Measurements from ENCODE around the gene TEX38. TPM values are rescaled to one million over a fixed set of nuclear protein-coding genes. Genes with fewer than 3 reads are reported as not detected.

TEX38 gene
- total and polyA plus RNA-seq, 2 of the 13 experiments (the other 11 are each of a cell fraction or from before 2014, with no cell fraction given): 0.18 TPM; not detected in 1

- TF ChIP-seq CBX5 (CRISPR knock-in tag; IDR thresholded peaks at IDR 0.05; ENCODE audit: borderline replicate concordance) (no peak), ATF5 (CRISPR knock-in tag; IDR thresholded peaks at IDR 0.05; ENCODE audit: low read depth) (no peak), ZMYM3 (CRISPR knock-in tag; IDR thresholded peaks at IDR 0.05) (peak; percentile 51; the same call in 1 of the 2 replicates), THAP8 (CRISPR knock-in tag; IDR thresholded peaks at IDR 0.05; ENCODE audit: borderline replicate concordance) (no peak), PTBP1 (IDR thresholded peaks at IDR 0.05; ENCODE audit: low read depth, low read length, poor library complexity, severe bottlenecking) (no peak), MAFF (IDR thresholded peaks at IDR 0.05; ENCODE audit: low read depth, low read length) (no peak), BRF2 (CRISPR knock-in tag; IDR thresholded peaks at IDR 0.05) (no peak), ZNF703 (CRISPR knock-in tag; IDR thresholded peaks at IDR 0.05; ENCODE audit: borderline replicate concordance) (no peak), ZNF674 (CRISPR knock-in tag; IDR thresholded peaks at IDR 0.05; ENCODE audit: low read depth) (0 out of 2 replicates have a peak, but pooled peaks have one; percentile 37), ZNF235 (CRISPR knock-in tag; IDR thresholded peaks at IDR 0.05; ENCODE audit: borderline replicate concordance) (no peak), ZNF609 (CRISPR knock-in tag; IDR thresholded peaks at IDR 0.05; ENCODE audit: borderline replicate concordance) (no peak), HIVEP1 (CRISPR knock-in tag; IDR thresholded peaks at IDR 0.05) (0 out of 2 replicates have a peak, but pooled peaks have one; percentile 33), TEF (CRISPR knock-in tag; IDR thresholded peaks at IDR 0.05) (no peak), GMEB1 (CRISPR knock-in tag; IDR thresholded peaks at IDR 0.05; ENCODE audit: borderline replicate concordance) (no peak), ZFAT (CRISPR knock-in tag; conservative IDR thresholded peaks at IDR 0.05) (no peak), SMC3 (IDR thresholded peaks at IDR 0.05; ENCODE audit: low read length) (no peak), ZNF713 (CRISPR knock-in tag; IDR thresholded peaks at IDR 0.05) (no peak)
These were observed 3.6 kb upstream of the TEX38 start, which contains the start of gene ATPAF1 (continued) for GRCh38 chr1:46667782-46668760.
